IPS-11a (cell line): ENCODE results near the gene ASGR1.
"Not testable (repeated sequence)": the region's sequence is repeated elsewhere in the genome, so short reads cannot be mapped to it uniquely, and the experiment has no call there.

Experiments
- H3K4me3 ChIP-seq: one replicate; pipeline ENCODE4 v1.5.1; 2013; ENCODE audit warnings: low read depth, low read length, control low read depth

The ASGR1 gene

DNA sequence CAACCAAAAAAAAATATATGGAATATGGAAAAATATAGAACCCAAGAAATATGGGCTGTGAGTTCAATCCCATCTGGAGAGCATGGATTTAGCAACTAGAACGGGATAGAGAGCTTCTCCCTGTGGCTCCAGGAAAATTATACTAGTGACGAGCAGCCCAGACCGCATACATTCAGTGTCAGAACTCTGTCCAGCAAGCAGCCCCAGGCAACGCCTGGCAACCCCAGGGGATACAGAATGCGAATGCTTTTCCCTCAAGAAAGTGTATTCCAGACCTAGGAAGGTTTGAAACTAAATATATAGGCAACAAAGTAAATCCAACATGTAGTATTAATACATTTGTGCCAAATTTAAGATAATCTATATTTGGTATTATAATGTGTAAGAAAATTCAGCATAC lies 51.0 kb downstream of the ASGR1 start:
- no peak overlapping the region for H3K4me3 ChIP-seq

DNA sequence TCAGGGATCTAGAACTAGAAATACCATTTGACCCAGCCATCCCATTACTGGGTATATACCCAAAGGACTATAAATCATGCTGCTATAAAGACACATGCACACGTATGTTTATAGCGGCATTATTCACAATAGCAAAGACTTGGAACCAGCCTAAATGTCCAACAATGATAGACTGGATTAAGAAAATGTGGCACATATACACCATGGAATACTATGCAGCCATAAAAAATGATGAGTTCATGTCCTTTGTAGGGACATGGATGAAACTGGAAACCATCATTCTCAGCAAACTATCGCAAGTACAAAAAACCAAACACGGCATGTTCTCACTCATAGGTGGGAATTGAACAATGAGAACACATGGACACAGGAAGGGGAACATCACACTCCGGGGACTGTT lies 51.7 kb downstream of the ASGR1 start:
- not testable (repeated sequence) for H3K4me3 ChIP-seq

DNA sequence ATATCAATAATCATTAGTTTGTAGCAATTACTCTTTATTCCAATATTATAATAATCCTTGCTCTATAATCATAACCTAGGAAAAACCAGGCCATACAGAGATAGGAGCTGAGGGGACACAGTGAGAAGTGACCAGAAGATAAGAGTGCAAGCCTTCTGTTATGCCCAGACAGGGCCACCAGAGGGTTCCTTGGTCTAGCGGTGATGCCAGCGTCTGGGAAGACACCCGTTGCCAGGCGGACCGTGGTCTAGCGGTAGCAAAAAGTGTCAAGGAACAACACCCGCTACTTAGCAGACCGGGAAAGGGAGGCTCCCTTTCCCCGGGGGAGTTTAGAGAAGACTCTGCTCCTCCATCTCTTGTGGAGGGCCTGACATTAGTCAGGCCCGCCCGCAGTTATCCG lies 52.8 kb downstream of the ASGR1 start:
- not testable (repeated sequence) for H3K4me3 ChIP-seq

DNA sequence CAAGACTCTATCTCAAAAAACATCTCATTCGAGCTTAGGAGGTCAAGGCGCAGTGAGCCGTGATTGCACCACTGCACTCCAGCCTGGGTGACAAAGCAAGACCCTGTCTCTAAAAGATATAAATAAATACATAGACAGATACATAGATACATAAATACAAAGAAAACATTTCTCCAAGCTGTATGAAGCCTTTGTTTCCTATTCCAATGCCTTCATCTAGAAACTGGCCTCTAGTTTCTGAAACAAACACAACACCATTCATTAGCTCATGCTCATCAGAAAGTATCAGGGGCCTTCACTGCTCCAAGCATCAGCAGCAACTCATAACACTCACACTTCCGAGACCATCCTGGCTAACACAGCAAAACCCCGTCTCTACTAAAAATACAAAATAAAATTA lies 54.2 kb downstream of the ASGR1 start:
- no peak overlapping the region for H3K4me3 ChIP-seq

- H3K4me3 ChIP-seq, result no peak overlapping the region
Measured at GRCh38 chr17:7123844-7124243, 55.3 kb downstream of the ASGR1 start.
